Sciatic nerve (tissue), 2 donors: ENCODE results near the gene MYBPC1. TPM values are rescaled to one million over a fixed set of nuclear protein-coding genes. Genes with fewer than 3 reads are reported as not detected.
"Not testable (repeated sequence)": the region's sequence is repeated elsewhere in the genome, so short reads cannot be mapped to it uniquely, and the experiment has no call there.

ENCODE experiments used
- ATAC-seq: fragments of 200-7000 bp; cut with Tn5 transposase; one replicate; pipeline ENCODE4 v1.9.1; 2020; ENCODE audit warnings: mild to moderate bottlenecking, moderate library complexity
- DNase-seq: peaks from one replicate; pipeline ENCODE4 v3.0.0-alpha.2; 2020; ENCODE audit warnings: low spot score
- intact Hi-C: fragments of 100-400 bp; cut with DNase I; formaldehyde crosslinking; loops from one replicate; pipeline ENCODE4 v1.14.2; 2022
- total RNA-seq: library from RNA; stranded (reverse); fragmentation: NEBNext Ultra II Directional; extraction: Animal tissue kit (Norgen Biotek cat#: 25700); gene quantifications from one replicate; pipeline ENCODE4 v1.2.1, GENCODE V29; 2021
- donor health status: DM: no; HTN: no; CAD: no.
- donor health status: DM: no; HTN: no; CAD: no.

MYBPC1 gene
- total RNA-seq, 1 donor from 2014 or later, result 0.13 TPM

GRCh38 chr12:101648195-101648594 lies 53.4 kb downstream of the MYBPC1 start:
- ATAC-seq (no peak), DNase-seq (no peak)
- intact Hi-C loops, result no loop called here

- intact Hi-C loops, result no loop called here
- no peak for DNase-seq
Measured at GRCh38 chr12:101650346-101651117, 55.8 kb downstream of the MYBPC1 start.

GRCh38 chr12:101653030-101653429 lies 58.3 kb downstream of the MYBPC1 start:
- ATAC-seq (no peak), DNase-seq (no peak)
- intact Hi-C loops, result no loop called here

More at GRCh38 chr12:101650346-101651117, 55.8 kb downstream of the MYBPC1 start:
- ATAC-seq, result no peak

GRCh38 chr12:101653503-101653902 lies 58.7 kb downstream of the MYBPC1 start:
- intact Hi-C loops, result no loop called here
- peak; percentile 68 for ATAC-seq
- no peak for DNase-seq

GRCh38 chr12:101654442-101654841 lies 59.7 kb downstream of the MYBPC1 start:
- no peak for ATAC-seq
- intact Hi-C loops, result no loop called here
- DNase-seq, result no peak

- DNase-seq (no peak), ATAC-seq (no peak)
- intact Hi-C loops, result no loop called here
Measured at GRCh38 chr12:101655393-101655792, 60.6 kb downstream of the MYBPC1 start.

- intact Hi-C loops, ATAC-seq, DNase-seq: not testable (repeated sequence)
Measured at GRCh38 chr12:101660662-101661061, 65.9 kb downstream of the MYBPC1 start.

GRCh38 chr12:101663298-101663697 lies 68.5 kb downstream of the MYBPC1 start:
- intact Hi-C loops, result no loop called here
- no peak for ATAC-seq
- DNase-seq, result no peak

GRCh38 chr12:101664992-101665391 lies 70.2 kb downstream of the MYBPC1 start:
- intact Hi-C loops, result no loop called here
- DNase-seq, result no peak
- no peak for ATAC-seq

GRCh38 chr12:101666052-101666728 lies 71.4 kb downstream of the MYBPC1 start:
- ATAC-seq, result no peak
- intact Hi-C loops, result no loop called here
- no peak for DNase-seq

GRCh38 chr12:101667591-101667990 lies 72.8 kb downstream of the MYBPC1 start:
- DNase-seq (no peak), ATAC-seq (no peak)
- intact Hi-C loops, result no loop called here

GRCh38 chr12:101670007-101670671 lies 75.4 kb downstream of the MYBPC1 start:
- DNase-seq (peak; percentile 61), ATAC-seq (peak; percentile 75)
- intact Hi-C loops, result no loop called here

- DNase-seq, result no peak
- peak; percentile 76 for ATAC-seq
Measured at GRCh38 chr12:101671157-101671791, 76.5 kb downstream of the MYBPC1 start.

GRCh38 chr12:101671833-101672232 lies 77.1 kb downstream of the MYBPC1 start:
- no peak for ATAC-seq
- intact Hi-C loops, result no loop called here
- DNase-seq, result no peak

More at GRCh38 chr12:101671157-101671791, 76.5 kb downstream of the MYBPC1 start:
- intact Hi-C loops, result no loop called here

- intact Hi-C loops, result no loop called here
- DNase-seq (no peak), ATAC-seq (no peak)
Measured at GRCh38 chr12:101675555-101675954, 80.8 kb downstream of the MYBPC1 start.

- intact Hi-C loops, DNase-seq, ATAC-seq: not testable (repeated sequence)
Measured at GRCh38 chr12:101676497-101676896, 81.7 kb downstream of the MYBPC1 start.

GRCh38 chr12:101678081-101678480 lies 83.3 kb downstream of the MYBPC1 start:
- intact Hi-C loops, result no loop called here
- no peak for DNase-seq
- ATAC-seq, result no peak

GRCh38 chr12:101680240-101680639 lies 85.5 kb downstream of the MYBPC1 start:
- ATAC-seq (peak; percentile 95), DNase-seq (no peak)
- intact Hi-C loops, result no loop called here

- ATAC-seq, result peak; percentile 42
- no peak for DNase-seq
Measured at GRCh38 chr12:101680647-101681046, 85.9 kb downstream of the MYBPC1 start.

More at GRCh38 chr12:101680647-101681046, 85.9 kb downstream of the MYBPC1 start:
- intact Hi-C loops, result no loop called here
